Measurements from ENCODE around the gene BBOX1. TPM values are rescaled to one million over a fixed set of nuclear protein-coding genes. Genes with fewer than 3 reads are reported as not detected.

Gene BBOX1
- total RNA-seq, 1 experiment from 2014 or later = not detected

DNA sequence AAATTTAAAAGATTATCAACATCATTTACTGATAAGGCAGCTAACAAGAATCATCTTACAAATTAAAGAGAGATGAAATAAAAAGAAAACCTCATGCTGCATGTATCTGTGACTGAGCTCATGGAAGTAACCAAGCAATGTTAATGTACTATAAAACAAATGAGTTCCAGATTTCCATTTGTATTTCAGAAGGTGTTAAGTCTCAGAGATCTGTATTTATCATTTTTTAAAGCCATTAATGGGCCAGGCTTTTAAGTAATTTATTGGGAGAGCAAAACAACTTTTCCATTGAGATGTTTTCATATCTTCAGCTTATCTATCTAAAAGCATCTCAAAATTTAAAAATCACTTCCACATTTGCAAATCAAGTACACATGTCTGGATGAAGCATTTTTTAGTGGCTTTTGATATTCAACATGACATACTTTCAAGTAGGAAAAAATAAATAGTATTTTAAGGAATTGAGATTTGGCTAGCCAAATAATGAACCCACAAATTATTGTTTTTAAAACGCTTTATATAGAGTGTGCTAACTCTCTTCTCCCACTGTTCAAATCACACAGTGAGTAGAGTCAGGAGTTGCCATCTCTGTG lies 17.9 kb upstream of the BBOX1 start:
- no peaks in the 10 kb centered on the region for H3K79me2 ChIP-seq (ENCODE audit: insufficient read depth, low read length)
- RAD21 ChIA-PET (ENCODE audit: low non-redundant PET in 1 of 2, low total read pairs in 2 of 2, uncharacterized antibody in 2 of 2, unreplicated experiment in 2 of 2) = no interaction called here
- H3K4me2 ChIP-seq (ENCODE audit: low read length) = no peak overlapping the region
- H3K9ac ChIP-seq (ENCODE audit: low read length) = no peak overlapping the region
- no peak for DNase-seq (ENCODE audit: low read depth, low spot score)
- H4K20me1 ChIP-seq (ENCODE audit: insufficient read depth) = no peaks in the 10 kb centered on the region
- H2AFZ ChIP-seq (ENCODE audit: low read depth, low read length, poor library complexity, severe bottlenecking) = no peak overlapping the region
- no peak overlapping the region for H3K4me3 ChIP-seq (replicated peaks in 1 of 2; ENCODE audit: low read depth in 1 of 2, low read length in 2 of 2)
- no peak for ATAC-seq
- POLR2A ChIA-PET = no interaction called here
- no peak overlapping the region for H3K27ac ChIP-seq (ENCODE audit: low read depth, low read length)
- CTCF ChIA-PET = no interaction called here
- no peaks in the 10 kb centered on the region for H3K36me3 ChIP-seq (ENCODE audit: control insufficient read depth in 1 of 2, insufficient read depth in 2 of 2, low read length in 2 of 2)
- no peaks in the 10 kb centered on the region for H3K4me1 ChIP-seq (ENCODE audit: control insufficient read depth in 1 of 2, insufficient read depth in 2 of 2, low read length in 2 of 2)
- intact Hi-C loops (cut with micrococcal nuclease) = no loop called here
- no peaks in the 10 kb centered on the region for H3K9me2 ChIP-seq (ENCODE audit: insufficient read depth)
- TF ChIP-seq EZH2 (IDR thresholded peaks at IDR 0.05) (no peak), TCF7L2 (IDR thresholded peaks at IDR 0.05; ENCODE audit: borderline replicate concordance, extremely low read depth, insufficient read depth, insufficient read length) (no peak), ELF1 (IDR thresholded peaks at IDR 0.05; ENCODE audit: borderline replicate concordance, low read depth) (no peak), ZNF274 (IDR thresholded peaks at IDR 0.05; ENCODE audit: low read depth, low read length) (no peak), CBX3 (IDR thresholded peaks at IDR 0.05; ENCODE audit: low read depth) (no peak), EZH2phosphoT487 (IDR thresholded peaks at IDR 0.05; ENCODE audit: borderline replicate concordance) (no peak), YY1 (IDR thresholded peaks at IDR 0.05; ENCODE audit: extremely low read depth, insufficient replicate concordance, low read depth, low read length) (no peak), ZFX (IDR thresholded peaks at IDR 0.05) (no peak)
- TF ChIP-seq, protein P1, sequence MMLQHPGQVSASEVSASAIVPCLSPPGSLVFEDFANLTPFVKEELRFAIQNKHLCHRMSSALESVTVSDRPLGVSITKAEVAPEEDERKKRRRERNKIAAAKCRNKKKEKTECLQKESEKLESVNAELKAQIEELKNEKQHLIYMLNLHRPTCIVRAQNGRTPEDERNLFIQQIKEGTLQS (IDR thresholded peaks at IDR 0.05) = no peak
- no peaks in the 10 kb centered on the region for H3K27me3 ChIP-seq (ENCODE audit: insufficient read depth, low read length)
- no TSS peak for BruUV-seq (replicated peaks)
- no peaks in the 10 kb centered on the region for H3K9me3 ChIP-seq (ENCODE audit: control insufficient read depth in 1 of 2, insufficient read depth in 1 of 2, low read depth in 1 of 2, low read length in 2 of 2)

DNA sequence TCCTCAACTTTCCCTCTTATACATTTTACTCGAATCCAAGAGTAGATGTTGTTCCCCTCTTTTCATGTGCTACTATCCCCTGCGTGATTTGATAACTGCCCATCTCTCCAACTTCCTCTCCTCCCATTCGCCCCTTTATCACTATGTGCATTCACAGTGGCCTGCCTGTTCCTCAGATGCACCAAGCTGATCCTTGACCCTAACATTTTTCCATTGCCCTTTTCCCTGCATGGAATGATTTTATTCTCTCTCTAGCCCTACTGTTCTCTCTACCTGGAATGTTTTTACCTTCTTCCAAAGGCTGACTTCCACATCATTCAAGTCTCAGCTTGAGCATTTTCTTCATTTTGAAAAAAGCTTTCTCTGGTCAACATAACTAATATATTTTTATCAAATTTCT lies 15.8 kb upstream of the BBOX1 start:
- CTCF ChIA-PET = no interaction called here
- ATAC-seq (no peak), DNase-seq (ENCODE audit: low read depth, low spot score) (no peak)
- intact Hi-C loops (cut with micrococcal nuclease) = no loop called here
- no peaks in the 10 kb centered on the region for H3K36me3 ChIP-seq (ENCODE audit: control insufficient read depth in 1 of 2, insufficient read depth in 2 of 2, low read length in 2 of 2)
- H4K20me1 ChIP-seq (ENCODE audit: insufficient read depth) = no peaks in the 10 kb centered on the region
- H3K9ac ChIP-seq (ENCODE audit: low read length) = no peak overlapping the region
- RAD21 ChIA-PET (ENCODE audit: low non-redundant PET in 1 of 2, low total read pairs in 2 of 2, uncharacterized antibody in 2 of 2, unreplicated experiment in 2 of 2) = no interaction called here
- no TSS peak for BruUV-seq (replicated peaks)
- POLR2A ChIA-PET = no interaction called here
- H3K4me1 ChIP-seq (ENCODE audit: control insufficient read depth in 1 of 2, insufficient read depth in 2 of 2, low read length in 2 of 2) = no peaks in the 10 kb centered on the region
- no peak for TF ChIP-seq EZH2 (IDR thresholded peaks at IDR 0.05)
- TF ChIP-seq, protein P2, sequence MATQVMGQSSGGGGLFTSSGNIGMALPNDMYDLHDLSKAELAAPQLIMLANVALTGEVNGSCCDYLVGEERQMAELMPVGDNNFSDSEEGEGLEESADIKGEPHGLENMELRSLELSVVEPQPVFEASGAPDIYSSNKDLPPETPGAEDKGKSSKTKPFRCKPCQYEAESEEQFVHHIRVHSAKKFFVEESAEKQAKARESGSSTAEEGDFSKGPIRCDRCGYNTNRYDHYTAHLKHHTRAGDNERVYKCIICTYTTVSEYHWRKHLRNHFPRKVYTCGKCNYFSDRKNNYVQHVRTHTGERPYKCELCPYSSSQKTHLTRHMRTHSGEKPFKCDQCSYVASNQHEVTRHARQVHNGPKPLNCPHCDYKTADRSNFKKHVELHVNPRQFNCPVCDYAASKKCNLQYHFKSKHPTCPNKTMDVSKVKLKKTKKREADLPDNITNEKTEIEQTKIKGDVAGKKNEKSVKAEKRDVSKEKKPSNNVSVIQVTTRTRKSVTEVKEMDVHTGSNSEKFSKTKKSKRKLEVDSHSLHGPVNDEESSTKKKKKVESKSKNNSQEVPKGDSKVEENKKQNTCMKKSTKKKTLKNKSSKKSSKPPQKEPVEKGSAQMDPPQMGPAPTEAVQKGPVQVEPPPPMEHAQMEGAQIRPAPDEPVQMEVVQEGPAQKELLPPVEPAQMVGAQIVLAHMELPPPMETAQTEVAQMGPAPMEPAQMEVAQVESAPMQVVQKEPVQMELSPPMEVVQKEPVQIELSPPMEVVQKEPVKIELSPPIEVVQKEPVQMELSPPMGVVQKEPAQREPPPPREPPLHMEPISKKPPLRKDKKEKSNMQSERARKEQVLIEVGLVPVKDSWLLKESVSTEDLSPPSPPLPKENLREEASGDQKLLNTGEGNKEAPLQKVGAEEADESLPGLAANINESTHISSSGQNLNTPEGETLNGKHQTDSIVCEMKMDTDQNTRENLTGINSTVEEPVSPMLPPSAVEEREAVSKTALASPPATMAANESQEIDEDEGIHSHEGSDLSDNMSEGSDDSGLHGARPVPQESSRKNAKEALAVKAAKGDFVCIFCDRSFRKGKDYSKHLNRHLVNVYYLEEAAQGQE (IDR thresholded peaks at IDR 0.05; ENCODE audit: low read depth) = no peak
- TF ChIP-seq TCF7L2 (IDR thresholded peaks at IDR 0.05; ENCODE audit: borderline replicate concordance, extremely low read depth, insufficient read depth, insufficient read length) = no peak
- TF ChIP-seq CBX3 (IDR thresholded peaks at IDR 0.05; ENCODE audit: low read depth) = no peak
- TF ChIP-seq POLR2A (IDR thresholded peaks at IDR 0.05; ENCODE audit: borderline replicate concordance, extremely low read depth, insufficient read depth, insufficient read length) = no peak
- no peak for TF ChIP-seq SRF (IDR thresholded peaks at IDR 0.05; ENCODE audit: low read depth)
- TF ChIP-seq EZH2phosphoT487 (IDR thresholded peaks at IDR 0.05; ENCODE audit: borderline replicate concordance) = no peak
- TF ChIP-seq YY1 (IDR thresholded peaks at IDR 0.05; ENCODE audit: extremely low read depth, insufficient replicate concordance, low read depth, low read length) = no peak
- TF ChIP-seq ZNF274 (IDR thresholded peaks at IDR 0.05; ENCODE audit: low read depth, low read length) = no peak
- TF ChIP-seq ELF1 (IDR thresholded peaks at IDR 0.05; ENCODE audit: borderline replicate concordance, low read depth) = no peak
- no peak for TF ChIP-seq EGR1 (IDR thresholded peaks at IDR 0.05; ENCODE audit: low read depth)
- TF ChIP-seq CEBPB (IDR thresholded peaks at IDR 0.05; ENCODE audit: low read depth) = no peak
- no peak for TF ChIP-seq RAD21 (IDR thresholded peaks at IDR 0.05; ENCODE audit: low read depth)
- no peak for TF ChIP-seq POLR2AphosphoS5 (IDR thresholded peaks at IDR 0.05; ENCODE audit: low read depth, low read length)
- no peak overlapping the region for H3K27ac ChIP-seq (ENCODE audit: low read depth, low read length)
- H3K27me3 ChIP-seq (ENCODE audit: insufficient read depth, low read length) = no peaks in the 10 kb centered on the region
- no peak overlapping the region for H3K4me2 ChIP-seq (ENCODE audit: low read length)
- no peak overlapping the region for H2AFZ ChIP-seq (ENCODE audit: low read depth, low read length, poor library complexity, severe bottlenecking)
- no peaks in the 10 kb centered on the region for H3K9me3 ChIP-seq (ENCODE audit: control insufficient read depth in 1 of 2, insufficient read depth in 1 of 2, low read depth in 1 of 2, low read length in 2 of 2)
- H3K79me2 ChIP-seq (ENCODE audit: insufficient read depth, low read length) = no peaks in the 10 kb centered on the region
- no peaks in the 10 kb centered on the region for H3K9me2 ChIP-seq (ENCODE audit: insufficient read depth)
- H3K4me3 ChIP-seq (replicated peaks in 1 of 2; ENCODE audit: low read depth in 1 of 2, low read length in 2 of 2) = no peak overlapping the region

Data from HCT116 (cell line).